ENCODE data around the gene SDK1.

DNA sequence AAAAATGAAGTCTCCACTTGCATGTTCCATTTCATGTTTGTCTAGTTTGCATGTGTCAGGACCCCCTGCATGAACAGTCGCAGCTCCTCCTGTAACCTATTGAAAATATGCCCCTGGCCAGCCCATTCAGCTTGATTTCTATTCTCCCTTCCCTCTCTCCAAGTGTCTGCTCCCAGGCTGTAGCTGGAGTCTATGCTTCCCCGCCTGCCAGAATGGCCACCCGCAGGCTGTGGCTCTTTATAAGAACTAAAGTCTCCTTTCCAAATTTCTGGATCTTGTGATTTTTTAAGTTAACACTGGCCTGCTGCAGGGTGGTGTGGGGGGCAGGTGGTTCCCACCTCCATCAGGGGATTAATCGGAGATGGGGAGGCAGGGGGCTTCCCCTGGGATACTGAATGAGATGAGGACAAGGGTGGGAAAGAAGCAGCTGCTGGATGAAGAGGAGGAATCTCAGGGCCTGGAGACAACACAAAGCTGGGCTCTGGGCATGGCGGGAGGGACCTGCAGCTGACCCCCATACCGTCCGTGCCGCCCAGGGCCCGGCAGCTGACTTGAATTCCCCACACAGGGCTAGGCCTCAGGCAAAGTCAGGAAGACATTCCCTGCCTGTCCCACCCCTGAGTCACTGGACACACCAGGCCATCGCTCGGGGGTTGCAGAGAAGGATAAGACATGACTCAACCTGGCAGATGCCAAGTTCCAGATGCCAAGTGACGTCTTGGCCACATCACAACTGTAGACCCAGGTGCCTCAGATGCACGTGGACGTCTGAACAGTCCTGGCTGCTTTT, 981.6 kb downstream of the SDK1 start:
- TF ChIP-seq, protein P1, sequence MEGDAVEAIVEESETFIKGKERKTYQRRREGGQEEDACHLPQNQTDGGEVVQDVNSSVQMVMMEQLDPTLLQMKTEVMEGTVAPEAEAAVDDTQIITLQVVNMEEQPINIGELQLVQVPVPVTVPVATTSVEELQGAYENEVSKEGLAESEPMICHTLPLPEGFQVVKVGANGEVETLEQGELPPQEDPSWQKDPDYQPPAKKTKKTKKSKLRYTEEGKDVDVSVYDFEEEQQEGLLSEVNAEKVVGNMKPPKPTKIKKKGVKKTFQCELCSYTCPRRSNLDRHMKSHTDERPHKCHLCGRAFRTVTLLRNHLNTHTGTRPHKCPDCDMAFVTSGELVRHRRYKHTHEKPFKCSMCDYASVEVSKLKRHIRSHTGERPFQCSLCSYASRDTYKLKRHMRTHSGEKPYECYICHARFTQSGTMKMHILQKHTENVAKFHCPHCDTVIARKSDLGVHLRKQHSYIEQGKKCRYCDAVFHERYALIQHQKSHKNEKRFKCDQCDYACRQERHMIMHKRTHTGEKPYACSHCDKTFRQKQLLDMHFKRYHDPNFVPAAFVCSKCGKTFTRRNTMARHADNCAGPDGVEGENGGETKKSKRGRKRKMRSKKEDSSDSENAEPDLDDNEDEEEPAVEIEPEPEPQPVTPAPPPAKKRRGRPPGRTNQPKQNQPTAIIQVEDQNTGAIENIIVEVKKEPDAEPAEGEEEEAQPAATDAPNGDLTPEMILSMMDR (IDR thresholded peaks at IDR 0.05): no peak
- no peak for TF ChIP-seq POLR2A (IDR thresholded peaks at IDR 0.05)
